HepG2 (cell line): ENCODE measurements around the gene RAB5B. TPM values are rescaled to one million over a fixed set of nuclear protein-coding genes. Genes with fewer than 3 reads are reported as not detected.
A peak's percentile ranks its signal among the peaks of the same experiment; 100 is the strongest.

Source experiments
- ATAC-seq: fragments of 200-7000 bp; cut with Tn5 transposase; 3 replicates; pipeline ENCODE4 v1.9.1; 2020; ENCODE audit warnings: mild to moderate bottlenecking, moderate library complexity
- BruUV-seq: library from RNA; stranded (reverse); fragments of 400-500 nt; replicated peaks from 2 replicates; lab custom pipeline; 2021; lab: Mats Ljungman, UMichigan
- CTCF ChIA-PET: fragments of 300-600 bp; formaldehyde crosslinking; extraction: SDS; loops from one replicate; lab custom pipeline; 2021; ENCODE audit warnings: low total read pairs, inconsistent platforms, low intra/inter-chr PET ratio; lab: Yijun Ruan, JAX
- POLR2A ChIA-PET: fragments of 350-600 bp; sonication (Branson Sonifier 250); formaldehyde crosslinking; loops from one replicate; lab custom pipeline; 2020; ENCODE audit warnings: antibody characterized with exemption, inconsistent platforms; lab: Yijun Ruan, JAX
- DNase-seq: peaks from one replicate; pipeline ENCODE4 v3.0.0-alpha.2; 2015; ENCODE audit warnings: low spot score
- FAIRE-seq: peaks from 3 replicates; lab custom pipeline; 2011; peaks lifted over from hg19 to GRCh38; lab: Jason Lieb, UNC
- H2AFZ ChIP-seq: one replicate; pipeline ENCODE4 v1.6.1; 2011; ENCODE audit warnings: low read length, inconsistent platforms
- H3K27ac ChIP-seq: fragments of 300-600 bp; 3 replicates; pipeline ENCODE4 v1.8.0; 2011; ENCODE audit warnings: mixed run types, mild to moderate bottlenecking, mixed read lengths, low read length, inconsistent platforms; ENCODE audit not compliant: insufficient read depth; ENCODE audit errors: extremely low read length
- H3K27me3 ChIP-seq, 2 experiments: fragments of 200-600 bp in 1 of 2; 2 replicates in 1 of 2; 3 replicates in 1 of 2; pipeline versions ENCODE4 v1.6.0 to v1.8.0; 2011; ENCODE audit warnings: low read length in 2 of 2, mild to moderate bottlenecking in 2 of 2, moderate library complexity in 2 of 2, inconsistent platforms in 1 of 2; ENCODE audit not compliant: insufficient read depth in 2 of 2, control insufficient read depth in 1 of 2
- H3K36me3 ChIP-seq, 2 experiments: fragments of 200-600 bp in 1 of 2; replicated peaks in 1 of 2; 2 replicates in 1 of 2; 3 replicates in 1 of 2; pipeline versions ENCODE4 v1.5.1 to v1.8.0; 2011; ENCODE audit warnings: low read length in 2 of 2, inconsistent platforms in 1 of 2; ENCODE audit not compliant: insufficient read depth in 2 of 2, control insufficient read depth in 1 of 2
- H3K4me1 ChIP-seq: 2 replicates; pipeline ENCODE4 v1.5.1; 2012; ENCODE audit warnings: low read length, inconsistent platforms; ENCODE audit not compliant: insufficient read depth
- H3K4me2 ChIP-seq: 2 replicates; pipeline ENCODE4 v1.6.0; 2011; ENCODE audit warnings: low read depth, low read length, inconsistent platforms
- H3K4me3 ChIP-seq, 3 experiments: fragments of 200-600 bp in 1 of 3; sonication (generic), shearing (Covaris generic) in 1 of 3; replicated peaks in 1 of 3; 2 replicates each; pipeline ENCODE4 v1.5.1; 2011 to 2016; ENCODE audit warnings: low read length in 3 of 3, inconsistent platforms in 2 of 3, low read depth in 2 of 3, mild to moderate bottlenecking in 2 of 3, control low read depth in 1 of 3, mixed read lengths in 1 of 3; ENCODE audit not compliant: insufficient read depth in 1 of 3
- H3K79me2 ChIP-seq: one replicate; pipeline ENCODE4 v1.6.1; 2011; ENCODE audit warnings: low read length, inconsistent platforms; ENCODE audit not compliant: insufficient read depth
- H3K9ac ChIP-seq: 2 replicates; pipeline ENCODE4 v1.6.0; 2011; ENCODE audit warnings: mild to moderate bottlenecking, low read depth, low read length, inconsistent platforms; ENCODE audit not compliant: insufficient read depth
- H3K9me3 ChIP-seq: 2 replicates; pipeline ENCODE4 v1.5.1; 2012; ENCODE audit warnings: mild to moderate bottlenecking, low read length
- H4K20me1 ChIP-seq: 2 replicates; pipeline ENCODE4 v1.6.0; 2011; ENCODE audit warnings: inconsistent platforms, mild to moderate bottlenecking, low read length, moderate library complexity; ENCODE audit not compliant: insufficient read depth
- CTCF ChIP-seq: sonication (generic); formaldehyde crosslinking; IDR thresholded peaks from 2 replicates; pipeline ENCODE4 v1.5.0; 2020; ENCODE audit warnings: mild to moderate bottlenecking, missing genetic modification reagents, moderate library complexity
- FOXC1 ChIP-seq: sonication (generic); formaldehyde crosslinking; IDR thresholded peaks from 2 replicates; pipeline ENCODE4 v1.8.0; 2022; ENCODE audit warnings: mild to moderate bottlenecking, missing genetic modification reagents, borderline replicate concordance
- HMGXB4 ChIP-seq, 2 experiments: sonication (generic) in 1 of 2; formaldehyde crosslinking in 1 of 2; IDR thresholded peaks; 2 replicates each; pipeline versions ENCODE4 v1.4.0 to v1.6.1; 2018 to 2020; ENCODE audit warnings: missing genetic modification reagents in 2 of 2, borderline replicate concordance in 1 of 2, low read depth in 1 of 2, mild to moderate bottlenecking in 1 of 2, missing biosample characterization in 1 of 2
- SAP130 ChIP-seq: IDR thresholded peaks from 2 replicates; pipeline ENCODE4 v1.6.1; 2016; ENCODE audit warnings: low read depth
- STAG1 ChIP-seq: sonication (generic); formaldehyde crosslinking; IDR thresholded peaks from 2 replicates; pipeline ENCODE4 v1.4.0; 2020; ENCODE audit warnings: missing genetic modification reagents
- TIGD3 ChIP-seq: sonication (generic); formaldehyde crosslinking; IDR thresholded peaks from 2 replicates; pipeline ENCODE4 v1.5.1; 2020; ENCODE audit warnings: mild to moderate bottlenecking, missing genetic modification reagents, borderline replicate concordance
- ZFAT ChIP-seq: sonication (generic); formaldehyde crosslinking; conservative IDR thresholded peaks from 2 replicates; pipeline ENCODE4 v1.8.1; 2023; ENCODE audit warnings: missing genetic modification reagents, inconsistent platforms
- ZNF609 ChIP-seq: sonication (generic); formaldehyde crosslinking; IDR thresholded peaks from 2 replicates; pipeline ENCODE4 v1.4.0; 2020; ENCODE audit warnings: mild to moderate bottlenecking, missing genetic modification reagents, borderline replicate concordance
- ZNF672 ChIP-seq: sonication (generic); formaldehyde crosslinking; IDR thresholded peaks from 2 replicates; pipeline ENCODE4 v1.8.1; 2022; ENCODE audit warnings: missing genetic modification reagents
- ZSCAN29 ChIP-seq: sonication (generic); formaldehyde crosslinking; conservative IDR thresholded peaks from 2 replicates; pipeline ENCODE4 v1.4.0; 2020; ENCODE audit warnings: mild to moderate bottlenecking, missing genetic modification reagents
- WGBS: methylation state at CpG from one replicate; pipeline ENCODE4 v1.1.6; 2017; ENCODE audit warnings: low lambda C conversion rate; 5-methylcytosine and 5-hydroxymethylcytosine counted together
- in situ Hi-C: cut with HindIII; loops from 2 replicates; pipeline ENCODE4 v1.10.0; 2017; ENCODE audit warnings: low pct_unique_long_range_greater_than_20kb; ENCODE audit not compliant: extremely low pct_ligation_motif_present
- intact Hi-C: fragments of 100-400 bp; cut with micrococcal nuclease; formaldehyde crosslinking; loops from one replicate; pipeline ENCODE4 v1.10.0; 2022; ENCODE audit not compliant: unreplicated experiment
- polyA plus RNA-seq, 8 experiments: library from polyadenylated mRNA; depleted of rRNA in 3 of 8; stranded (reverse) in 7 of 8; unstranded in 1 of 8; fragments of >200 nt; fragmentation: Illumina TruSeq in 4 of 8; extraction: Trizol in 4 of 8; gene quantifications; 2 replicates each; pipeline versions ENCODE4 v1.2.1 to v1.2.3, GENCODE V29; 2011 to 2016; ENCODE audit warnings: low read depth in 4 of 8, missing spikeins in 1 of 8, mixed read lengths in 1 of 8; ENCODE audit not compliant: insufficient read depth in 1 of 8
- total RNA-seq, 5 experiments: library from RNA; depleted of rRNA; stranded (reverse); fragments of >200 nt; fragmentation: Illumina TruSeq; extraction: Trizol; gene quantifications; 2 replicates each; pipeline ENCODE4 v1.2.3, GENCODE V29; 2016; ENCODE audit warnings: low read depth in 1 of 5

RAB5B gene
- total and polyA plus RNA-seq, 2 of the 13 experiments (the other 11 are each of a cell fraction or from before 2014, with no cell fraction given): 26.0 to 68.3 TPM

- no peak for TF ChIP-seq ZNF672 (CRISPR knock-in tag)
- no peak for TF ChIP-seq FOXC1
- no peak for TF ChIP-seq ZNF609 (CRISPR knock-in tag)
- no peak for TF ChIP-seq ZSCAN29 (CRISPR knock-in tag)
Observed at GRCh38 chr12:56029166-56029519, 55.3 kb downstream of the RAB5B start (continued).

- ChIA-PET POLR2A (interaction anchor here (0.7 to 3.9 kb wide), 6 partner anchors 9 to 56 kb away, joined by 3 to 35 read pairs (median 6); partner anchors contain the start of genes IKZF4, RAB5B and SUOX), CTCF (interaction anchor here (0.8 to 3.3 kb wide), 5 partner anchors 12 to 293 kb away, joined by 3 to 79 read pairs (median 5); partner anchors contain the start of genes RPS26 and SUOX)
- FAIRE-seq (peak; percentile 92), ATAC-seq (peak; percentile 94), DNase-seq (peak; percentile 71)
- H3K27me3 ChIP-seq: no peaks in the 10 kb centered on the region
- in situ Hi-C loops (loop anchor here (5.0 to 10.0 kb wide), 3 partner anchors 32 to 292 kb away; partner anchors contain the start of genes RAB5B and SUOX), intact Hi-C loops (loop anchor here (1.0 kb wide), 2 partner anchors 12 to 33 kb away; partner anchors contain the start of gene RPS26)
- H2AFZ ChIP-seq: no peak overlapping the region
- H3K36me3 ChIP-seq: peaks cover 0 to 29% of the 10 kb centered on the region in 2 experiments; a peak in 4 of 5 replicates
- no TSS peak for BruUV-seq
- 77% methylated on average over 6 of the region's 6 CpGs for WGBS
- no peak overlapping the region for H3K4me2 ChIP-seq
- no peak overlapping the region for H3K27ac ChIP-seq
- H3K4me3 ChIP-seq: no peak overlapping the region
- no peak overlapping the region for H3K9ac ChIP-seq
- no peaks in the 10 kb centered on the region for H4K20me1 ChIP-seq
- no peaks in the 10 kb centered on the region for H3K79me2 ChIP-seq
- peaks cover 13% of the 10 kb centered on the region for H3K4me1 ChIP-seq
- no peaks in the 10 kb centered on the region for H3K9me3 ChIP-seq
- TF ChIP-seq STAG1 (CRISPR knock-in tag): peak; percentile 84
- TF ChIP-seq HMGXB4 (CRISPR knock-in tag; IDR thresholded peaks at IDR 0.05; ENCODE audit: borderline replicate concordance in 1 of 2, low read depth in 1 of 2): 0 out of 4 replicates have a peak, but pooled peaks of 1 of the 2 experiments have one; percentile 41
- TF ChIP-seq CTCF (CRISPR knock-in tag): peak; percentile 82
- TF ChIP-seq TIGD3 (CRISPR knock-in tag): no peak
- peak; percentile 45 for TF ChIP-seq SAP130 (CRISPR knock-in tag)
- no peak for TF ChIP-seq ZFAT (CRISPR knock-in tag)
Observed at GRCh38 chr12:56029666-56030293, 55.9 kb downstream of the RAB5B start.
